IMR-90 (cell line): ENCODE results near the gene KBTBD7. TPM values are rescaled to one million over a fixed set of nuclear protein-coding genes. Genes with fewer than 3 reads are reported as not detected.

Experiments
- ATAC-seq: fragments of 200-7000 bp; cut with Tn5 transposase; 2 replicates; pipeline ENCODE4 v1.9.1; 2020; ENCODE audit warnings: low read depth, mild to moderate bottlenecking, moderate library complexity
- BruUV-seq: library from RNA; stranded (reverse); fragments of 400-500 nt; replicated peaks from 2 replicates; lab custom pipeline; 2021; lab: Mats Ljungman, UMichigan
- CTCF ChIA-PET: fragments of 300-600 bp; formaldehyde crosslinking; extraction: SDS; loops from one replicate; lab custom pipeline; 2021; ENCODE audit warnings: antibody characterized with exemption; lab: Yijun Ruan, JAX
- POLR2A ChIA-PET: fragments of 300-600 bp; sonication (Branson Sonifier 250); formaldehyde crosslinking; loops from one replicate; lab custom pipeline; 2022; ENCODE audit warnings: antibody characterized with exemption; ENCODE audit not compliant: unreplicated experiment; lab: Charles Lee
- DNase-seq: peaks from one replicate; pipeline ENCODE4 v3.0.0; 2013
- H2AFZ ChIP-seq: replicated peaks from 2 replicates; pipeline ENCODE3; 2013; ENCODE audit warnings: low read length, mild to moderate bottlenecking; ENCODE audit not compliant: poor library complexity
- H2AK5ac ChIP-seq: 2 replicates; pipeline ENCODE4 v1.6.1; 2013; ENCODE audit warnings: low read depth, low read length, inconsistent platforms
- H2AK9ac ChIP-seq: replicated peaks from 2 replicates; pipeline ENCODE3; 2013; ENCODE audit warnings: mild to moderate bottlenecking, low read depth, low read length, moderate library complexity; ENCODE audit not compliant: poor library complexity
- H2BK120ac ChIP-seq: 2 replicates; pipeline ENCODE4 v1.6.1; 2013; ENCODE audit warnings: low read depth, low read length, inconsistent platforms
- H2BK15ac ChIP-seq: 3 replicates; pipeline ENCODE4 v1.6.1; 2013; ENCODE audit warnings: low read depth, low read length, inconsistent platforms
- H2BK20ac ChIP-seq: 2 replicates; pipeline ENCODE4 v1.6.1; 2013; ENCODE audit warnings: low read depth, mild to moderate bottlenecking, inconsistent platforms, low read length, moderate library complexity
- H2BK5ac ChIP-seq: 2 replicates; pipeline ENCODE4 v1.6.1; 2013; ENCODE audit warnings: mild to moderate bottlenecking, low read depth, low read length, inconsistent platforms; ENCODE audit not compliant: poor library complexity, severe bottlenecking
- H3K14ac ChIP-seq: replicated peaks from 2 replicates; pipeline ENCODE4 v1.6.1; 2013; ENCODE audit warnings: low read depth, low read length, inconsistent platforms
- H3K18ac ChIP-seq: 2 replicates; pipeline ENCODE4 v1.6.1; 2013; ENCODE audit warnings: low read depth, low read length, control low read depth
- H3K23ac ChIP-seq: 2 replicates; pipeline ENCODE4 v1.6.1; 2013; ENCODE audit warnings: low read depth, low read length, inconsistent platforms
- H3K27ac ChIP-seq: 2 replicates; pipeline ENCODE4 v1.5.1; 2013; ENCODE audit warnings: mild to moderate bottlenecking, control low read depth, low read length; ENCODE audit not compliant: insufficient read depth
- H3K27me3 ChIP-seq: 2 replicates; pipeline ENCODE4 v1.6.1; 2013; ENCODE audit warnings: low read length; ENCODE audit not compliant: control insufficient read depth, insufficient read depth
- H3K36me3 ChIP-seq: 2 replicates; pipeline ENCODE4 v1.6.1; 2013; ENCODE audit warnings: low read length, mixed read lengths; ENCODE audit not compliant: control insufficient read depth, insufficient read depth
- H3K4ac ChIP-seq: 2 replicates; pipeline ENCODE4 v1.6.1; 2013; ENCODE audit warnings: low read depth, low read length, inconsistent platforms
- H3K4me1 ChIP-seq: 2 replicates; pipeline ENCODE4 v1.6.1; 2013; ENCODE audit warnings: low read length, mixed read lengths; ENCODE audit not compliant: control insufficient read depth, insufficient read depth
- H3K4me2 ChIP-seq: 2 replicates; pipeline ENCODE4 v1.6.1; 2013; ENCODE audit warnings: low read depth, mild to moderate bottlenecking, control low read depth, low read length, moderate library complexity
- H3K4me3 ChIP-seq: 2 replicates; pipeline ENCODE4 v1.5.1; 2013; ENCODE audit warnings: low read depth, mild to moderate bottlenecking, control low read depth, low read length, moderate library complexity; ENCODE audit not compliant: insufficient read depth
- H3K56ac ChIP-seq: 2 replicates; pipeline ENCODE4 v1.6.1; 2013; ENCODE audit warnings: low read length, inconsistent platforms; ENCODE audit not compliant: insufficient read depth; ENCODE audit errors: extremely low read depth
- H3K79me1 ChIP-seq, 2 experiments: 2 replicates each; pipeline ENCODE4 v1.6.1; 2013; ENCODE audit warnings: low read length in 2 of 2, inconsistent platforms in 1 of 2, low read depth in 1 of 2
- H3K9ac ChIP-seq: 2 replicates; pipeline ENCODE4 v1.6.1; 2013; ENCODE audit warnings: low read depth, low read length, control low read depth
- H3K9me1 ChIP-seq: 2 replicates; pipeline ENCODE4 v1.6.1; 2013; ENCODE audit warnings: low read length, inconsistent platforms; ENCODE audit not compliant: insufficient read depth
- H3K9me3 ChIP-seq: 2 replicates; pipeline ENCODE4 v1.6.1; 2013; ENCODE audit warnings: low read length; ENCODE audit not compliant: control insufficient read depth, insufficient read depth
- H4K20me1 ChIP-seq: 2 replicates; pipeline ENCODE4 v1.6.1; 2013; ENCODE audit warnings: low read length, inconsistent platforms; ENCODE audit not compliant: insufficient read depth
- H4K5ac ChIP-seq: 2 replicates; pipeline ENCODE4 v1.6.1; 2013; ENCODE audit warnings: mild to moderate bottlenecking, low read depth, low read length, control low read depth
- H4K8ac ChIP-seq, 2 experiments: 2 replicates each; pipeline ENCODE4 v1.6.1; 2013; ENCODE audit warnings: low read depth in 2 of 2, low read length in 2 of 2, control low read depth in 1 of 2, inconsistent platforms in 1 of 2
- H4K91ac ChIP-seq: 2 replicates; pipeline ENCODE4 v1.6.1; 2013; ENCODE audit warnings: low read depth, low read length, inconsistent platforms; ENCODE audit not compliant: insufficient read depth
- NFE2L2 ChIP-seq: fragments of 150-350 bp; IDR thresholded peaks from 2 replicates; pipeline ENCODE4 v1.6.1; 2016; ENCODE audit warnings: low read depth, mild to moderate bottlenecking, low read length
- WGBS, 2 experiments: methylation state at CpG; one replicate each; pipeline versions ENCODE4 v1.1.5 to v1.1.7; 2013; ENCODE audit warnings: missing lambda C conversion rate in 2 of 2; ENCODE audit not compliant: insufficient read length in 1 of 2; ENCODE audit errors: extremely low coverage in 2 of 2; 5-methylcytosine and 5-hydroxymethylcytosine counted together
- dilution Hi-C: fragments of 300-500 bp; cut with HindIII; formaldehyde crosslinking; loops from one replicate; pipeline ENCODE4 v1.14.3; 2018; ENCODE audit warnings: low sequenced_read_pairs; ENCODE audit not compliant: unreplicated experiment
- in situ Hi-C: fragments of 300-500 bp; cut with MboI; formaldehyde crosslinking; loops from 3 replicates; pipeline ENCODE4 v1.14.3; 2019; ENCODE audit warnings: low sequenced_read_pairs, inconsistent platforms, mixed read lengths
- intact Hi-C: fragments of 100-400 bp; cut with micrococcal nuclease; formaldehyde crosslinking; loops from 2 replicates; pipeline ENCODE4 v1.10.0; 2022
- polyA plus RNA-seq, 3 experiments: library from polyadenylated mRNA; depleted of rRNA; stranded (reverse); fragments of >200 nt; gene quantifications; 2 replicates each; pipeline ENCODE4 v1.2.3, GENCODE V29; 2012; ENCODE audit warnings: low replicate concordance in 1 of 3
- total RNA-seq: library from RNA; depleted of rRNA; stranded (reverse); fragments of >200 nt; gene quantifications from 2 replicates; pipeline ENCODE4 v1.2.3, GENCODE V29; 2012

Gene KBTBD7
- total and polyA plus RNA-seq, 2 of the 4 experiments (the other 2 are of a cell fraction) = 2.1 to 7.9 TPM

- CTCF ChIA-PET = no interaction called here
- intact Hi-C loops = no loop called here
- no peak for TF ChIP-seq NFE2L2
These were observed 18.9 kb upstream of the KBTBD7 start for GRCh38 chr13:41213316-41213715.

More at GRCh38 chr13:41213316-41213715, 18.9 kb upstream of the KBTBD7 start:
- Histone ChIP-seq H3K18ac (peak overlapping the region; percentile 7; the same call in 1 of the 2 replicates), H4K91ac (no peak overlapping the region), H2AFZ (no peak overlapping the region), H2BK120ac (no peak overlapping the region), H3K9me3 (peaks cover 2% of the 10 kb centered on the region; the same call in 1 of the 2 replicates), H2AK9ac (no peak overlapping the region), H4K8ac (no peak overlapping the region; a peak in 1 of 4 replicates), H3K9ac (no peak overlapping the region), H3K14ac (no peak overlapping the region), H3K4me3 (no peak overlapping the region), H4K5ac (no peak overlapping the region), H3K27me3 (no peaks in the 10 kb centered on the region), H3K36me3 (no peaks in the 10 kb centered on the region), H3K27ac (no peak overlapping the region), H3K4me1 (peaks cover 10% of the 10 kb centered on the region), H4K20me1 (no peaks in the 10 kb centered on the region), H3K4me2 (no peak overlapping the region), H3K79me1 (no peaks in the 10 kb centered on the region), H3K23ac (no peak overlapping the region), H3K9me1 (no peaks in the 10 kb centered on the region), H3K4ac (no peak overlapping the region), H2BK5ac (no peak overlapping the region), H2BK20ac (no peak overlapping the region), H2AK5ac (peak overlapping the region; percentile 43; the same call in 1 of the 2 replicates), H3K56ac (no peak overlapping the region), H2BK15ac (peak overlapping the region; percentile 66; the same call in 1 of the 3 replicates)
- POLR2A ChIA-PET = no interaction called here
- dilution Hi-C loops (no loop called here), in situ Hi-C loops (no loop called here)
- WGBS, 2 experiments = 80% methylated on average over 1 of the region's 3 CpGs; no CpG with 5 or more reads in 1 of the 2 experiments
- BruUV-seq = no TSS peak
- ATAC-seq (peak; percentile 8; the same call in 1 of the 2 replicates), DNase-seq (no peak)
